HFFc6 (cell line): ENCODE measurements around the gene THOC7. TPM values are rescaled to one million over a fixed set of nuclear protein-coding genes. Genes with fewer than 3 reads are reported as not detected.

Source experiments
- DNase-seq: peaks from one replicate; pipeline ENCODE4 v3.0.0-alpha.2; 2018
- H3K27ac Mint-ChIP-seq: 2 replicates; pipeline ENCODE4 v1.8.0; 2020; ENCODE audit warnings: mild to moderate bottlenecking, mixed read lengths
- H3K27me3 Mint-ChIP-seq: 2 replicates; pipeline ENCODE4 v1.8.0; 2021; ENCODE audit warnings: mild to moderate bottlenecking, moderate library complexity, mixed read lengths; ENCODE audit not compliant: insufficient read depth
- H3K36me3 Mint-ChIP-seq: 2 replicates; pipeline ENCODE4 v1.8.0; 2021; ENCODE audit warnings: low read depth, mixed read lengths
- H3K4me1 Mint-ChIP-seq: 2 replicates; pipeline ENCODE4 v1.8.0; 2020; ENCODE audit warnings: low read depth, mixed read lengths
- H3K4me3 Mint-ChIP-seq: 2 replicates; pipeline ENCODE4 v1.8.0; 2020; ENCODE audit warnings: mild to moderate bottlenecking, moderate library complexity, mixed read lengths
- H3K9me3 Mint-ChIP-seq: 2 replicates; pipeline ENCODE4 v1.8.0; 2020; ENCODE audit warnings: mild to moderate bottlenecking, mixed read lengths
- CTCF ChIP-seq: fragments of 200-600 bp; sonication (generic); IDR thresholded peaks from 2 replicates; pipeline ENCODE4 v1.5.0; 2021; ENCODE audit warnings: antibody characterized with exemption, mild to moderate bottlenecking
- total RNA-seq, 6 experiments: library from RNA; stranded (reverse); fragmentation: NEBNext Ultra II Directional; extraction: Animal tissue kit (Norgen Biotek cat#: 25700); gene quantifications; 2 replicates in 1 of 6; 3 replicates in 5 of 6; pipeline ENCODE4 v1.2.3, GENCODE V29; 2021

The THOC7 gene
- total RNA-seq, 6 experiments from 2014 or later, result 68.2 to 82.5 (median 74.3) TPM

GRCh38 chr3:63807961-63808565, 55.5 kb downstream of the THOC7 start:
- no peak for TF ChIP-seq CTCF
- Mint-ChIP-seq H3K36me3 (no peaks in the 10 kb centered on the region), H3K27ac (no peak overlapping the region), H3K27me3 (peaks cover 3% of the 10 kb centered on the region; the same call in 1 of the 2 replicates), H3K4me1 (peaks cover 27% of the 10 kb centered on the region), H3K4me3 (no peak overlapping the region), H3K9me3 (no peaks in the 10 kb centered on the region)
- no peak for DNase-seq

- Mint-ChIP-seq H3K4me1 (peaks cover 12% of the 10 kb centered on the region), H3K4me3 (no peak overlapping the region), H3K27ac (no peak overlapping the region), H3K27me3 (peaks cover 3% of the 10 kb centered on the region; the same call in 1 of the 2 replicates), H3K9me3 (no peaks in the 10 kb centered on the region), H3K36me3 (no peaks in the 10 kb centered on the region)
- DNase-seq, result no peak
- no peak for TF ChIP-seq CTCF
Measured at GRCh38 chr3:63803911-63804310, 59.7 kb downstream of the THOC7 start.

DNA sequence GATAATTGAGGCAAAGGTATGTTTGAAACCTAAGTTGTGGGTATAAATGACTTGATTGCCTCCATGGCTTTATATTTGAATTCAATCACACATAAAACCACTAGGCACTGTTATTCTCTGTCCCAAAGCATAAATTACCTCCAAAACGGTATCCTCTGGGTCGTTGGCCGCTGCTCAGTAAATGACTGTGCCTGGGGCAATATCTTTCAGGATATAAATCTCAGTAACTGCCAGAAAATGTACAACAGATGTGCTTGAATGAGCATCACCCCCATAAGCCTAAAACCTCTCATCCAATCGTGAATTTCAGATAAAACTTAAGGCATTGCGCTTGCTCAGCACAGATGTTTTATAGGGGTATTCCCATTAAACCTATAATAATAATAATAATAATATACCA, 63.5 kb downstream of the THOC7 start:
- H3K27ac Mint-ChIP-seq, result no peak overlapping the region
- DNase-seq, result no peak
- no peaks in the 10 kb centered on the region for H3K4me1 Mint-ChIP-seq
- H3K9me3 Mint-ChIP-seq, result no peaks in the 10 kb centered on the region
- H3K4me3 Mint-ChIP-seq, result no peak overlapping the region
- no peak for TF ChIP-seq CTCF
- H3K27me3 Mint-ChIP-seq, result peaks cover 3% of the 10 kb centered on the region; the same call in 1 of the 2 replicates
- no peaks in the 10 kb centered on the region for H3K36me3 Mint-ChIP-seq

GRCh38 chr3:63798949-63799348, 64.7 kb downstream of the THOC7 start:
- TF ChIP-seq CTCF, result no peak
- Mint-ChIP-seq H3K27ac (no peak overlapping the region), H3K36me3 (no peaks in the 10 kb centered on the region), H3K9me3 (no peaks in the 10 kb centered on the region), H3K4me3 (no peak overlapping the region), H3K4me1 (no peaks in the 10 kb centered on the region), H3K27me3 (peaks cover 2% of the 10 kb centered on the region; the same call in 1 of the 2 replicates)
- DNase-seq, result no peak

DNA sequence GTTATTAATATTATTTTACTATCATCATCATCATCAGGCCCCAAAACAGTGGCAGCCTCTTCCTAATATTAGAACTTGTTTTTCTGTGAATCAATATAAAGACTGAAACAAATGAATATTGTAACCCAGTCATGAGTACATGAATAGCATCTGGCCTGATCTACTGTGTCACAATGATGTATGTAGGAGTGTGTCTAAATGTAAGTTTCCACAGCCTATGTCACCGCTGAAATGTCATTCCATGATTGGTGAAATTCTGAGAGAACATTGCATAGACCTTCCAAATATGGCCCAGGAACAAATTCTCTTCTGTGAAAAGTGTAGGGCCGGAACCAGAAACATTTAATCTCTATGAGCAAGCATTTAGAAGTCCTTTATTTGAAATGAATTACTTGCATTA, 65.1 kb downstream of the THOC7 start:
- Mint-ChIP-seq H3K4me3 (no peak overlapping the region), H3K4me1 (no peaks in the 10 kb centered on the region), H3K27ac (no peak overlapping the region), H3K27me3 (no peaks in the 10 kb centered on the region; the same call in 1 of the 2 replicates), H3K36me3 (no peaks in the 10 kb centered on the region), H3K9me3 (no peaks in the 10 kb centered on the region)
- no peak for TF ChIP-seq CTCF
- no peak for DNase-seq
